ENCODE results near the gene MAGI2. TPM values are rescaled to one million over a fixed set of nuclear protein-coding genes. Genes with fewer than 3 reads are reported as not detected.

Gene MAGI2
- total and polyA plus RNA-seq, 2 donors (not counting 3 experiments of a cell fraction or from before 2014, with no cell fraction given): 0.28 to 6.0 TPM

DNA sequence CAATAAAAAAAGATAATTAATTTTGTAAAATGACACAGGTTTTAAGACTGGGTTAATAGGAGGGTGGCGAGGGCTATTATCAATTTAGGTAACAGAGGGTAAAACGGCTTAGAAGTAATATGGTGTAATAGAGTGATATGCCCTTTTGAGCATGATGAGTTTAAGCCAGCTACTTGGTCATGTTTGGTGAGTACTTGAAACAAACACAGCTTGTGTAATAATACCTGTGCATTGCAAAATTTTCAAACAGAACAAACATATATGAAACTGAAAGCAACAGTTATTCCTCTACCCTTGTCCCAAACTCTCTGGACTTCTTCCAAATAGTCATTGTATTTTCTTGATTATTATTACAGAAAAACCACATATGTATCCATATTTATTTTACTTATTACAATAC lies 241.7 kb downstream of the MAGI2 start:
- FAIRE-seq (no peak), DNase-seq (ENCODE audit: low read depth, low spot score) (no peak)
- H4K20me1 ChIP-seq (replicated peaks; ENCODE audit: control insufficient read depth, extremely low read depth, insufficient read depth, low read length): no peaks in the 10 kb centered on the region
- ChIA-PET POLR2A (no interaction called here), CTCF (no interaction called here)
- no peak overlapping the region for H3K9ac ChIP-seq (replicated peaks; ENCODE audit: extremely low read depth, insufficient read depth, low read length)
- no peak overlapping the region for H3K4me2 ChIP-seq (ENCODE audit: insufficient read depth, low read length)
- dilution Hi-C loops (cut with MboI; ENCODE audit: extremely low pct_ligation_motif_present, low sequenced_read_pairs): no loop called here
- H3K4me3 ChIP-seq (replicated peaks in 1 of 3; ENCODE audit: insufficient read depth in 1 of 3, low read depth in 1 of 3, low read length in 3 of 3): no peak overlapping the region
- no peak overlapping the region for H3K27ac ChIP-seq (ENCODE audit: insufficient read depth, low read depth, low read length)
- no peaks in the 10 kb centered on the region for H3K9me3 ChIP-seq (replicated peaks; ENCODE audit: control insufficient read depth, insufficient read depth, low read length)
- BruUV-seq (replicated peaks): no TSS peak
- H3K36me3 ChIP-seq (ENCODE audit: control insufficient read depth in 2 of 2, extremely low read depth in 1 of 2, insufficient read depth in 2 of 2, low read length in 2 of 2): no peaks in the 10 kb centered on the region
- no peaks in the 10 kb centered on the region for H3K4me1 ChIP-seq (ENCODE audit: control insufficient read depth, extremely low read depth, insufficient read depth, low read length)
- no peaks in the 10 kb centered on the region for H3K79me2 ChIP-seq (ENCODE audit: control insufficient read depth, insufficient read depth, low read length)
- H3K27me3 ChIP-seq (ENCODE audit: control insufficient read depth in 2 of 2, insufficient read depth in 2 of 2, low read length in 2 of 2): no peaks in the 10 kb centered on the region
- TF ChIP-seq MYC (IDR thresholded peaks at IDR 0.05; ENCODE audit: low read depth, low read length): no peak
- TF ChIP-seq POLR2AphosphoS5 (IDR thresholded peaks at IDR 0.05; ENCODE audit: insufficient read depth, low read depth, low read length): no peak
- no peak for TF ChIP-seq EZH2 (IDR thresholded peaks at IDR 0.05; ENCODE audit: borderline replicate concordance, low read depth, low read length, severe bottlenecking)
- no peak for TF ChIP-seq POLR2A (IDR thresholded peaks at IDR 0.05; ENCODE audit: low read depth, low read length)
- TF ChIP-seq JUN (IDR thresholded peaks at IDR 0.05; ENCODE audit: borderline replicate concordance, insufficient read depth, insufficient read length, low read depth): no peak
- no peak for TF ChIP-seq FOS (IDR thresholded peaks at IDR 0.05; ENCODE audit: borderline replicate concordance, insufficient read depth, low read length)
- TF ChIP-seq GATA2 (IDR thresholded peaks at IDR 0.05; ENCODE audit: insufficient read depth, insufficient read length, low read depth, low read length): no peak
- TF ChIP-seq, protein P1, sequence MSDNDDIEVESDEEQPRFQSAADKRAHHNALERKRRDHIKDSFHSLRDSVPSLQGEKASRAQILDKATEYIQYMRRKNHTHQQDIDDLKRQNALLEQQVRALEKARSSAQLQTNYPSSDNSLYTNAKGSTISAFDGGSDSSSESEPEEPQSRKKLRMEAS (IDR thresholded peaks at IDR 0.05; ENCODE audit: insufficient read depth, insufficient read length): no peak
- TF ChIP-seq, protein P2, sequence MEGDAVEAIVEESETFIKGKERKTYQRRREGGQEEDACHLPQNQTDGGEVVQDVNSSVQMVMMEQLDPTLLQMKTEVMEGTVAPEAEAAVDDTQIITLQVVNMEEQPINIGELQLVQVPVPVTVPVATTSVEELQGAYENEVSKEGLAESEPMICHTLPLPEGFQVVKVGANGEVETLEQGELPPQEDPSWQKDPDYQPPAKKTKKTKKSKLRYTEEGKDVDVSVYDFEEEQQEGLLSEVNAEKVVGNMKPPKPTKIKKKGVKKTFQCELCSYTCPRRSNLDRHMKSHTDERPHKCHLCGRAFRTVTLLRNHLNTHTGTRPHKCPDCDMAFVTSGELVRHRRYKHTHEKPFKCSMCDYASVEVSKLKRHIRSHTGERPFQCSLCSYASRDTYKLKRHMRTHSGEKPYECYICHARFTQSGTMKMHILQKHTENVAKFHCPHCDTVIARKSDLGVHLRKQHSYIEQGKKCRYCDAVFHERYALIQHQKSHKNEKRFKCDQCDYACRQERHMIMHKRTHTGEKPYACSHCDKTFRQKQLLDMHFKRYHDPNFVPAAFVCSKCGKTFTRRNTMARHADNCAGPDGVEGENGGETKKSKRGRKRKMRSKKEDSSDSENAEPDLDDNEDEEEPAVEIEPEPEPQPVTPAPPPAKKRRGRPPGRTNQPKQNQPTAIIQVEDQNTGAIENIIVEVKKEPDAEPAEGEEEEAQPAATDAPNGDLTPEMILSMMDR (IDR thresholded peaks at IDR 0.05; ENCODE audit: extremely low read depth in 1 of 2, insufficient read depth in 1 of 2, low read depth in 1 of 2, low read length in 2 of 2): no peak
- intact Hi-C loops (cut with micrococcal nuclease): no loop called here
- no peak overlapping the region for H2AFZ ChIP-seq (ENCODE audit: low read depth, low read length)
- no peaks in the 10 kb centered on the region for H3K9me1 ChIP-seq (replicated peaks; ENCODE audit: control insufficient read depth, extremely low read depth, insufficient read depth, low read length)
